ENCODE results near the gene WNT4. TPM values are rescaled to one million over a fixed set of nuclear protein-coding genes. Genes with fewer than 3 reads are reported as not detected.

The WNT4 gene
- polyA plus RNA-seq, 4 donors = 6.2 to 11.6 (median 8.5) TPM

DNA sequence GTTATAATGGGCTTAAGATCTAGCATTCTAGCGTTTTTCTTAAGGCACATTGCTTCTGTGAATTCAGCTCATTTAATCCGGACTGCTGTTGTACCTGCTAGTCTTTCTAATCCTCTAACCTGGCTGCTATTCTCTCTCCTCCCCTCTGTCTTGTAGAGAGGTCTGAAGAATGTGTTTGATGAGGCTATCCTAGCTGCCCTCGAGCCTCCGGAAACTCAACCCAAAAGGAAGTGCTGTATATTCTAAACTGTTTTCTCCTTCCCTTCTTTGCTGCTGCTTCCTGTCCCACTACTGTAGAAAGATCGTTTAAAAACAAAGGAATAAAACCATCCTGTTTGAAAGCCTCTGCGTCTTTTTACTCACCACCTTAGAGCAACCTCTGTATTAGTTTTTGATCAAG, 53.1 kb downstream of the WNT4 start:
- no peak for DNase-seq (ENCODE audit: low read depth in 4 of 4, low spot score in 2 of 4)

DNA sequence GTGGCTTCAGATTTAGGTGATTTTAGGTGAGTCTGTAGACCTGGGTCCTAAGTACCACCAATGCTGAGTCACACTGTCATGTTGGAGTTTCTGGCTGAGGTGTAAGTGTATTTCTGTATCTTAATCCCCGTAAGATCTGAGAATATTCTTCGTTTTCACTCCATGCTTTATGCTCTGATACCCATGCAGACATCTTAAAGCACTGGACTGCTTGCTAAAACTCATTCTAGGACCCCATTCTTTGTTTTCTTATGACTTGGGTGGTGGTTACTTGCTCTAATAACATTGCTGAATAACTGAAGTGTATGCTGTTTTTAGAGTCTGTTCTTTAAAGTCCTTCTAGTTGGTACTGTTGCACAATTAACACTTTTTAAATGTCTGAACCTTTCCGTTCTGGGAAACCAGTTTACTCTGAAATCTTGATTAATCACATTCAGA, 53.7 kb downstream of the WNT4 start:
- no peak for DNase-seq (ENCODE audit: low read depth in 4 of 4, low spot score in 2 of 4)

DNA sequence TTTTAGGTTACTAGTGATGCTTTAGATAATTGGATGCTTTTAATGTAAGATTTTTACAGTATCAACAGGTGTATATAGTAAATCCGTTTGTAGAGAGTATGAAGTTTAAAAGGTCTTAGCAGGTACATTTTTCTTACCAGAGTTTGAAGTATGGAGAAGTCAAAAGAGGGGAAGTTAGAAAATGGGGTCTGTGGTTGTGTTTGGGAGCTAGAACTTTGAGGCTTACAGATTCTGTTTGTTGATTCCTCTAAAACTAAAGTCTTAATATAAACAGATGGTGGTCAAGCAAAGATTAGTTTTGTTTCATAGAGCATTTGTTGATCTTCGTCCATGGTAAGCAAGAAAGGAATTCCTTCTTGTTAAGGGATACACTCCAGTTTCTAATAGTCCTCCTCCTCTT, 54.6 kb downstream of the WNT4 start:
- no peak for DNase-seq (ENCODE audit: low read depth in 4 of 4, low spot score in 2 of 4)

- no peak for DNase-seq (ENCODE audit: low read depth in 4 of 4, low spot score in 2 of 4)
These were observed 62.7 kb downstream of the WNT4 start for GRCh38 chr1:22080191-22080590.

DNA sequence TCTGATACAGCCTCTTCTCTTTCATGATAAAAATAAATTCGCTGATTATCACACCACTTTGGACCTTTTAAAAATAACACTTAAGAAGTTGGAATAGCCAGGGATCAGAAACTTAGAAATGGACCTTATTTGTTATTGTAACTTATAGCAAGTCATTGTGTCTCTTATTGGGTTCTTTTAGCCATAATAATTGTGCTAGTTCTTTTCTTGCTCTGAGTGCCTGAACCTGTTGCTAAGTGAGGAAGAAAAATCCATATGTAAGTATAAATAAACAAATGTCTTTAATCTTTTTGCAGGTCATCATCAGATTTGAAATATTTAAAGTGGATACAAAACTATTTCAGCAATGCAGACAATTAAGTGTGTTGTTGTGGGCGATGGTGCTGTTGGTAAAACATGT, 64.8 kb downstream of the WNT4 start:
- no peak for DNase-seq (ENCODE audit: low read depth in 4 of 4, low spot score in 2 of 4)

DNA sequence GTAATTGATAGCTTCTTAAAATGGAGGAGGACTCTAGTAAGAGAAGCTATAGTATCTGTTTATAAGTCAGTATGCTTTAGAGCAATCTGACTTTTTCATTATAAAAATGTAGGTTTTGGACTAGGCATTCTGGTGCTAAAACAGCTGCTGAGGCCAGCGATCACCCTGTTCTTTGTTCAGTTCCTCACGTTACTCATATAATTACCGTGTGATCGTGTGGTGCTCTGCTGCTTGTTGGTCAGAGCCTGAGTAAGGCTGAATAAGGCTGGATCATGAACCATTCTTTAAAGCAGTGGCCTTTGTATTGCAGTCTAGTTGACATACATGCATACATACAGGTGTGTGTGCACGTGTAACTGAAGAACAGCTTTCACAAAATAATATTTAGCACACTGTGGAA, 65.2 kb downstream of the WNT4 start:
- DNase-seq (ENCODE audit: low read depth in 4 of 4, low spot score in 2 of 4) = no peak

- DNase-seq (ENCODE audit: low read depth in 4 of 4, low spot score in 2 of 4) = no peak
These were observed 66.6 kb downstream of the WNT4 start for GRCh38 chr1:22076346-22076745.

DNA sequence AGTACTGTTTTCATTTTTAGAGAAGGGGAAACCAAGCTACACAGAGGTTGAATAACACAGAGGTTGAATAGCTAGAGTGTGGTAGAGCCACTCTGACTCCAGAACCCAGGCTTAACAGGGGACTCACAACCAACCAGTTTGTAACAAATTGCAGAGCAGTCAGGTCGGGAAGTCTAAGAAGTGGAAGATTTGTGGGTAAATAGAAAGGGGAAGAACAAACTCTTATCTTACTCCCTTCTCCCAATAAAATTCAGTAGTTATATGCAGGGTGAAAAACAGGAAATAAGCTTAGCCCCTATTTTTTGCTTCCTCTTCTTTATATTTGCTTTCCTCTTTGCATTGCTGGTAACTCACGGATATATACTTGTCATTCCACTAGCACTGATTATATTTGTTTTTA, 67.2 kb downstream of the WNT4 start:
- no peak for DNase-seq (ENCODE audit: low read depth in 4 of 4, low spot score in 2 of 4)

GRCh38 chr1:22074803-22075202, 68.1 kb downstream of the WNT4 start:
- no peak for DNase-seq (ENCODE audit: low read depth in 4 of 4, low spot score in 2 of 4)

DNA sequence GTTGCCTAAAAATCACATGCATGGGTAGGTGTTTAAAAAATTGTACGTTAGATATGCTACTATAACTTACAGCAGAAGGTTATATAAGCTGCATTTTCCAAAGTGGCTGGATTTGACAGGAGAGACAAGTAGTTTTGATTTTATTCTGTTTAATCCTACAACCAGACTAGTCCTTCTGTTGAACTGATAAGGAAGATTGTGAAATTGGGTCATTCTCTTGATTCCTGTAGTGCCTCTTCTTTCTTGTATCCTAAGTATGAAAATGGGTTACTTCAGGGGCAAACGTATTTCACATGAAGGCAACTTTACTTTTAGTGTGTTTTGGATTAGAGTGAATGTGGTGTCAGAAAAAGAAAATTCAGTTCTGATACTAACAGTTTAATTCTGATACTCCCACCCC, 71.4 kb downstream of the WNT4 start:
- no peak for DNase-seq (ENCODE audit: low read depth in 4 of 4, low spot score in 2 of 4)

Other genes with a start within 250 kb of the WNT4 start
- 100 to 1,000 TPM; 114 to 185 (median 161) TPM for gene HSPG2, start 205.8 kb downstream of the WNT4 start, polyA plus RNA-seq (ENCODE audit: insufficient read length in 4 of 4)
- under 1 TPM in 2 of 4 donors, not detected in 2; 0.31 to 0.49 TPM for gene CELA3B, start 166.1 kb downstream of the WNT4 start, polyA plus RNA-seq (ENCODE audit: insufficient read length in 4 of 4)
- gene CELA3A, start 141.4 kb downstream of the WNT4 start, polyA plus RNA-seq (ENCODE audit: insufficient read length in 4 of 4) = not detected
- 100 to 1,000 TPM; 313 to 445 (median 366) TPM for gene CDC42, start 90.4 kb downstream of the WNT4 start, polyA plus RNA-seq (ENCODE audit: insufficient read length in 4 of 4)